ENCODE data around the gene OR56A3.

The OR56A3 gene

DNA sequence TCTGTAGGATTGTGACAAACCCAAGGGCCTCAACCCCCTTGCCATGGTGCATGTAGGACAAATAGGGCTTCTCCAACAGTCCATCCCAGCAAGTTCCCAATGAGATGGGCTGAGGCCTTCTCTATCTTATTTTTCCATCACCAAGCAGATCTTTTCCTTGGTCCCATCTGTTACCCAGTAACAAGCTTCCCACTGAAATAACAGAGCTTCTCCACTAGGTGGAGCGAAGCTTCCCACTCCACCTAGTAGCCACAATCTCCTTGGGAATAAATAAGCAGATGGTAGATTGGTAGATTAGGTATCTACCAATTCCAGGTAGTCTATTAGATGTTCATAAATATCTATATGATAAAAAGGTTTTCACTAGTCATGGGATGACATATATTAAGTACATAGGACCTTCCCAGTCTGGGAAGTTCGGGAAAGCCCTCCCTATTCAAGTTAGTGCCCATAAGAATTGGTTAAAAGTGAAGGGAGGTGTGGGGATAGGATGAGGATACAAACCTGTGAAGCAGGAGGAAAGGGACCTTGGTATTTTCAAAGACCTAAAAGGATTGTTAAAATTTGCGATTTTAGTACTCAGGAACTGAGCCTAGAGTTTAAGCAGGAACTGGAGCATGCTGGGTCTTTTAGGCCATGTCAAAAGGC, 50.7 kb downstream of the OR56A3 start:
- DNase-seq (ENCODE audit: extremely low read depth, low read depth): no peak
- TF ChIP-seq, protein P1, sequence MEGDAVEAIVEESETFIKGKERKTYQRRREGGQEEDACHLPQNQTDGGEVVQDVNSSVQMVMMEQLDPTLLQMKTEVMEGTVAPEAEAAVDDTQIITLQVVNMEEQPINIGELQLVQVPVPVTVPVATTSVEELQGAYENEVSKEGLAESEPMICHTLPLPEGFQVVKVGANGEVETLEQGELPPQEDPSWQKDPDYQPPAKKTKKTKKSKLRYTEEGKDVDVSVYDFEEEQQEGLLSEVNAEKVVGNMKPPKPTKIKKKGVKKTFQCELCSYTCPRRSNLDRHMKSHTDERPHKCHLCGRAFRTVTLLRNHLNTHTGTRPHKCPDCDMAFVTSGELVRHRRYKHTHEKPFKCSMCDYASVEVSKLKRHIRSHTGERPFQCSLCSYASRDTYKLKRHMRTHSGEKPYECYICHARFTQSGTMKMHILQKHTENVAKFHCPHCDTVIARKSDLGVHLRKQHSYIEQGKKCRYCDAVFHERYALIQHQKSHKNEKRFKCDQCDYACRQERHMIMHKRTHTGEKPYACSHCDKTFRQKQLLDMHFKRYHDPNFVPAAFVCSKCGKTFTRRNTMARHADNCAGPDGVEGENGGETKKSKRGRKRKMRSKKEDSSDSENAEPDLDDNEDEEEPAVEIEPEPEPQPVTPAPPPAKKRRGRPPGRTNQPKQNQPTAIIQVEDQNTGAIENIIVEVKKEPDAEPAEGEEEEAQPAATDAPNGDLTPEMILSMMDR (IDR thresholded peaks at IDR 0.05; ENCODE audit: low read depth, low read length, missing control alignments): peak; percentile 35
- H3K4me3 ChIP-seq (replicated peaks; ENCODE audit: low read depth, low read length): no peak overlapping the region

DNA sequence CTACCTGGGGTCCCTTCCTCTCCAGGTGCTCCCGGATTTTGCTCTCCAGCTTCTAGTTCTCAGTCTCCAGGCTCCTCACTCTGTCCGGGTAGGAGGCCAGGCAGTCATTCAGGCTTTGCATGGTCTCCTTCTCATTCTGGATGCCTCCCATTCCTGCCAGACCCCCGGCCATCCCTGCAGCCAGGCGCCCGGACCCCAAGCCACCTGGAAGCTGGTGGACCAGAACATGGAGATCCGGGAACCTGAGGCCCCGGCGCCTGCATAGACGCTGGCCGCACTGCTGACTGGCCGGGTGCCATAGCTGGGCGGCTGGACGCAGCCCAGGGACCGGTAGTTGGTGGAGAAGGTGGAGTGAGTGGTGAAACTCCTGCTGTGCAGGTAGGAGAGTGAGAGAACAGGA, 52.7 kb downstream of the OR56A3 start:
- TF ChIP-seq, protein P1 (IDR thresholded peaks at IDR 0.05; ENCODE audit: low read depth, low read length, missing control alignments): no peak
- no peak for DNase-seq (ENCODE audit: extremely low read depth, low read depth)
- H3K4me3 ChIP-seq (replicated peaks; ENCODE audit: low read depth, low read length): no peak overlapping the region
